Fibroblast of skin of right quadriceps (primary cell): ENCODE data around the gene SETD2.

Experiments
- DNase-seq: peaks from one replicate; pipeline ENCODE4 v3.0.0-alpha.2; 2013

Gene SETD2

DNA sequence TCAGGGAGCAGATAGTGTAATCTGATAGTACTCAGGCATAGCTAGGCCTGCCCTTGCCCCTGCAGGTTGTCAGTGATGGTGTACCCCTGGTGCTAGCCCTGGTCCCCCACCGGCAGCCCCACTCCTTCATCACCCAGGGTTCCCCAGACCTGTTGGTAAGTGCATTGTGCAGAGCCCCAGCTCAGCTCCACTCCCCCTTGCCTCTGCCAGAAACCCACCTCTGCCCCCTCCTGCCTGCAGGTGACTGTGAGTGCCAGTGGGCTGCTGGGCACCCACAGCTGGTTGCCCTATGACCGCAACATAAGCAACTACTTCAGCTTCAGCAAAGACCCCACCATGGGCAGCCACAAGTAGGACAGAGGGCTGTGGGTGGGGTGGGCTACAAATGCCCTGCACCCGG, 156.9 kb downstream of the SETD2 start:
- DNase-seq = no peak

DNA sequence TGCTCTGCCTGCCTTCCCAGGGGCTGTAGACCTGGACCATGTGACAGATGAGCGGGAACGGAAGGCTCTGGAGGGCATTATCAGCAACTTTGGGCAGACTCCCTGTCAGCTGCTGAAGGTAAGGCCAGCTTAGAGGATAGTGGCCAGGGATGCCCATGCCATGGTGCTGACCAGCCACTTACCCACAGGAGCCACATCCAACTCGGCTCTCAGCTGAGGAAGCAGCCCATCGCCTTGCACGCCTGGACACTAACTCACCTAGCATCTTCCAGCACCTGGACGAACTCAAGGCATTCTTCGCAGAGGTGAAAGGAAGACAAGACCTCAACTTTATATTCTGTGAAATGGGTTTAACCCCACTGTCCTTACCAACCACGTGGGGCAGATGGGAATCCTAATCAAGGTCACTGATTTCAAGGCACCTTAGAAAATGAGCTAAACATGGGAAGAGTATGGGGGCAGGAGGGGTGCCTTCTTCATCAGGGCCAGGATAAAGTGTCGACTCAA, 157.7 kb downstream of the SETD2 start:
- no peak for DNase-seq

DNA sequence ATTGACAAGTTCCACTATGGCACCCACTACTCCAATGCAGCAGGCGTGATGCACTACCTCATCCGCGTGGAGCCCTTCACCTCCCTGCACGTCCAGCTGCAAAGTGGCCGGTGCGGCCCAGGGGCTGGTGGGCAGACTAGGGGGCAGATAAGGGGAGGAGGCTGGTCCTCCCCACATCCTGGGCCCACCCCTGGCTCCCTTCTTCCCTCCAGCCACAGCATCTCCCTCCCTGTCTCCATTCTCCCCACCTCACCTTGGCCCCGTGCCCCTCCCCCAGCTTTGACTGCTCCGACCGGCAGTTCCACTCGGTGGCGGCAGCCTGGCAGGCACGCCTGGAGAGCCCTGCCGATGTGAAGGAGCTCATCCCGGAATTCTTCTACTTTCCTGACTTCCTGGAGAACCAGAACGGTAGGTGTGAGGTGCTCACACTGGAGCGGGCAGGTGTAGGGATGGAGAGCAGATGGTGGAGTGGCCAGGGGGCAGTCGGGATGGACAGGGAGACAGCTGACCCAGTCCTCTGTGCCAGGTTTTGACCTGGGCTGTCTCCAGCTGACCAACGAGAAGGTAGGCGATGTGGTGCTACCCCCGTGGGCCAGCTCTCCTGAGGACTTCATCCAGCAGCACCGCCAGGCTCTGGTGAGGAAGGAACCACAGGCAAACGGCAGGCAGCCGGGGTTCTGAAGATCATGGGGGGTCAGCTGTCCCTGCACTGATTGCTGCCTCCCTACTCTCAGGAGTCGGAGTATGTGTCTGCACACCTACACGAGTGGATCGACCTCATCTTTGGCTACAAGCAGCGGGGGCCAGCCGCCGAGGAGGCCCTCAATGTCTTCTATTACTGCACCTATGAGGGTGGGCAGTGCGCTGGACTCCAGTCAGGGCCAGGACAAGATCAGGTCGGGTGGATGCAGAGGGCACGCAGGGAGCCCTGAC, 158.4 kb downstream of the SETD2 start:
- DNase-seq = no peak

DNA sequence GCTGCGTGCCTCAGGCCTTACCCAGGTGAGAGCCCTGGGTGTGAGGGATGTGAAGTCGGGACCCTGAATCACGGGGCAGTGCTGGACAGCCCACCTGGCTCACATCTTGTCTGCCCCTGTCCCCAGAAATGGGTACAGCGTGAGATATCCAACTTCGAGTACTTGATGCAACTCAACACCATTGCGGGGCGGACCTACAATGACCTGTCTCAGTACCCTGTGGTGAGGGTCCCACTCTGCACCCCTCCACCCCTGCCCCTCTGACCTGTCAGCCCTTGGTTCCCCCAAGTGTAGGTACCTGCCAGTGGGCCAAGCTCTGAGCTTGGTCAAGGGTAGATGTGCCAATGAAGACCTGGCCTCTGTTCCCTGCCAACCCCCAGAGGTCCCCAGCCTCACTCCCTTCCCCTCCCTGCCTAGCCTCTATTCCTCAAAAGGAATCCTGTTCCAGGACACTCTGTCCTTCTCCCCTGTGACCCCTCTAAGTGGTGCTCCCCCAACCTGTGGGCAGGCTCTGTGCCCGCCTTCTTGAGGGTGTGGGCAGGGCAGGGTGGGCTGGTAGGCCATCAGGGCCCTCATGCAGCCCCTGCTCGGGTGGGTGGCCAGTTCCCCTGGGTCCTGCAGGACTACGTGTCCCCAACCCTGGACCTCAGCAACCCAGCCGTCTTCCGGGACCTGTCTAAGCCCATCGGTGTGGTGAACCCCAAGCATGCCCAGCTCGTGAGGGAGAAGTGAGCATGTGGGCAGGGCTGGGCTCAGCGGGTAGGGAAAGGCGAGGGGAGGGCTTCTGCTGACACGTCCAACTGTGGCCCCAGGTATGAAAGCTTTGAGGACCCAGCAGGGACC, 159.3 kb downstream of the SETD2 start:
- DNase-seq = no peak

- DNase-seq = no peak
These were observed 160.2 kb downstream of the SETD2 start for GRCh38 chr3:47003461-47004368.

- DNase-seq = no peak
These were observed 160.9 kb downstream of the SETD2 start for GRCh38 chr3:47003056-47003410.

DNA sequence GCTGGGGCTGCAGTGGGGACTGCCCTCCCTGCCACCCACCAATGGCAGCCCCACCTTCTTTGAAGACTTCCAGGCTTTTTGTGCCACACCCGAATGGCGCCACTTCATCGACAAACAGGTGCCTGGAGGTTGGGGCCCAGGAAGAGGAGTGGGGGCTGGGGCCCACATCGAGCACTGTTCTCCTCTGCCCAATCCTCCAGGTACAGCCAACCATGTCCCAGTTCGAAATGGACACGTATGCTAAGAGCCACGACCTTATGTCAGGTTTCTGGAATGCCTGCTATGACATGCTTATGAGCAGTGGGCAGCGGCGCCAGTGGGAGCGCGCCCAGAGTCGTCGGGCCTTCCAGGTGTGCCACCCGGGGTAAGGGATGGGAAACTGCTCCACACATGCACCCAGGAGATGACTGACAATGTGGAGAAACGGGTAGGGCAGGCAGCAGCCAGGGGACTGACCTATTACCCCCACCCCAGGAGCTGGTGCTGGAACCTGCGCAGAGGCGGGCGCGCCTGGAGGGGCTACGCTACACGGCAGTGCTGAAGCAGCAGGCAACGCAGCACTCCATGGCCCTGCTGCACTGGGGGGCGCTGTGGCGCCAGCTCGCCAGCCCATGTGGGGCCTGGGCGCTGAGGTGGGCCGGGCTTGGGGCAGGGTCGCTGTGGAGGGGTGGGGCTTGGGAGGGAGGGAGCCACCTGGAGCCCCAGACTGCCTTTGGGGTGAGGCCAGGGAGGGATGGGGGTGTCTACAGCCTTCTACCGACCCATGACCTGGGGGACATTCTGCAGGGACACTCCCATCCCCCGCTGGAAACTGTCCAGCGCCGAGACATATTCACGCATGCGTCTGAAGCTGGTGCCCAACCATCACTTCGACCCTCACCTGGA, 161.5 kb downstream of the SETD2 start:
- no peak for DNase-seq

GRCh38 chr3:47001731-47002170, 162.2 kb downstream of the SETD2 start:
- DNase-seq = no peak

GRCh38 chr3:47000922-47001730, 162.8 kb downstream of the SETD2 start:
- no peak for DNase-seq

DNA sequence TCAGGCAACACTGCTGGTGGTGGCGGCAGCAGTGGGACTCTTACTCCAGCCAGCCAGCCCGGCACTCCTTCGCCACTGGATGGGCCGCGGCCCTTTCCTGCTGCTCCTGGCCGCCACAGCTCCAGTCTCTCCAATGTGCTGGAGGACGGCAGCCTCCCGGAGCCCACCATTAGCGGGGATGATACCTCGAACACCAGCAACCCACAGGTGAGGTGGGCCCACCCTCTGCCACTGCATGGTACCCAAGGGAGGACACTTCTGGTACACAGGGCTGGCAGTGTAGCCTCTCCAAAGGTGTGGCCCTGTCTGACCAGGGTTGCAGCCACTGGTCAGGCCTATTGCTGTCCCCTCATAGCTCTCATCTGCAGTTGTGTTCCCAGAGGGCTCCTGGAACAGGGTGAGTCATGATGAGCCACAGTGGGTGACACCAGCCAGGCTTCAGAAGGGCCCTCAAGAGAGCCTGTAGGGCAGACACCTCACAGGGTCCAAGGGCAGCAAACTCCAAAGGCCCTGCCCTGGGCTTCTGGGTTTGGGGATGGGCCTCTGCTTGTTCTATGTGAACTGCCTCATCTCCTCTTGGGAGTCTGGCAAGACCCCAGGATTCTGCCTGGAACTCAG, 163.6 kb downstream of the SETD2 start:
- peak; percentile 12 for DNase-seq

DNA sequence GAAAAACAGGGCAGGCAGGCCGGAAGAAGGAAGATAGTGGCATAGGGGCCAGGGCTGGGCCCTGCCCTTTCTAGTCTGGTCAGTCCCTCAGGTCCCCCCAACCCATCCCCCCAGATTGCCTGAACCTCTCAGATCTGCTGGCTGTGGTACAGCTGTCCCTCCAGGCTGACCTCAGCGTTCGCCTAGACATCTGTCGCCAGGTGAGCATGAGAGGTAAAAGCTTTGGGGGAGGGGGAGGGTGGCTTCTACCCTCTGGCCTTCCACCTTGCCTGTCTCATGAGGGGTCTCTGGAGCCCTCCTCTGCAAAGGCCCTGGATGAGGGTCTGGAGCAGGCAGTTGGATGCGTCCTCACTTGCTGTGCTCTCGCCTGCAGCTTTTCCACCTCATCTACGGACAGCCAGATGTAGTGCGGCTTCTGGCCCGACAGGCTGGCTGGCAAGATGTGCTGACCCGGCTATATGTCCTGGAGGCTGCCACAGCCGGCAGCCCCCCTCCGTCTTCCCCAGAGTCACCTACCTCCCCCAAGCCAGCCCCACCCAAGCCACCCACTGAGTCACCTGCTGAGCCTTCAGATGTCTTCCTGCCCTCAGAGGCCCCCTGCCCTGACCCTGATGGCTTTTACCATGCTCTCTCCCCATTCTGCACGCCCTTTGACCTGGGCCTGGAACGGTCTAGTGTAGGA, 164.3 kb downstream of the SETD2 start:
- DNase-seq = no peak

GRCh38 chr3:46998852-46999515, 164.9 kb downstream of the SETD2 start:
- no peak for DNase-seq

DNA sequence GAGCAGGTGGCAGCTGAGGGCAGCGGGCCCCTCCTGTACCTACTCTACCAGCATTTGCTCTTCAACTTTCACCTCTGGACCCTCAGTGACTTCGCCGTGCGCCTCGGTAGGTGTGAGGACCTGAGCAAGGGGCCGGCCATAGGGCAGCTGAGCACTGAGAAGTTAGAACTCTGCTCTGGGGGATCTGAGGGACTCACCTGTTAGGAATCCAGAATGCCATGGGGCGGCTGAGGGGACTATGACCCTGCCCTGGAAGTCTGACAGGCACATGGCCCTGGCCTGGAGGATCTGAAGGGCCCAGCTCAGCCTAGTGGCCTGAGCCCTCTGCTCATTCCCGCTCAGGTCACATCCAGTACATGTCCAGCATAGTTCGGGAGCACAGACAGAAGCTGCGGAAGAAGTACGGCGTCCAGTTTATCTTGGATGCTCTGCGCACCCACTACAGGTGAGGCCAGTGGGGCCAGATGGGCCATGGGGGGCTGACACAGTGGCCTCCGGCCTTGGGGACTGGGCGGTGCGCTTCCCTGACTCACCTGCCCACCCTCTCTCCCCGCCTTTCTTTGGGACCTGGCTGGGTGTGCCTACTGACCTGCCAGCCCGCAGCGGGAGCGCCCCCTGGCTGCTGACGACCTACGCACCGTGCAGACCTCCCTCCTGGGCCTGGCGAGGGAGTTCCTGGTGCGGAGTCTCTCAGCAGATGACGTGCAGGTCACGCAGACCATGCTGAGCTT, 165.6 kb downstream of the SETD2 start:
- peak; percentile 29 for DNase-seq

DNA sequence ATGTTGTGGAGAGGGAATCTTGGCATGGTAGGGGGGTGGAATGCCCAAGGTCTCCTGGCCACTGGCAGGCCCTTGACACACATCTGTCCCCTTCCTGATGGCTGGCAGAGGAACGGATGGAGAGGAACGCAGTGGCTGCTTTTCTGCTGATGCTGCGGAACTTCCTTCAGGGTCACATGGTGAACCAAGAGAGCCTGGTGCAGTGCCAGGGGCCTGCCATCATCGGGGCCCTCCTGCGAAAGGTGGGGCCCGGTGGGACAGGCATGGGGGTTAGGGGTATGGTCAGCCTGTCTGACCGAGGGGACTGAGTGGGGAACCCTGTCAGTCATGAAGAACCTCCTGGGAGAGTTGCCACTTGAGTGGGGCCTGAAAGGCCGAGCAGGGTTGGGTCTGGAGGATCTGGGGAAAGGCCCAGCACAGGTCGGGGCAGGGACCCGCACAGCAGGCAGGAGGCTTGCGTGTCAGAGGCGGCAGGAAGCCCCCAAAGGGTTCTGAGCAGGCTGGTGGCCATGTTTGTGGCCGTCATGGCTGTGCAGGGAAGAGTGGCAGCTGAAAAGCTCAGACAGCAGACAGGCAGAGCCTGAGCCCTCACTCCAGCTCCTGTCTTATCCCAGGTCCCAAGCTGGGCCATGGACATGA, 166.3 kb downstream of the SETD2 start:
- no peak for DNase-seq

GRCh38 chr3:46996689-46997452, 167.0 kb downstream of the SETD2 start:
- peak; percentile 16 for DNase-seq

DNA sequence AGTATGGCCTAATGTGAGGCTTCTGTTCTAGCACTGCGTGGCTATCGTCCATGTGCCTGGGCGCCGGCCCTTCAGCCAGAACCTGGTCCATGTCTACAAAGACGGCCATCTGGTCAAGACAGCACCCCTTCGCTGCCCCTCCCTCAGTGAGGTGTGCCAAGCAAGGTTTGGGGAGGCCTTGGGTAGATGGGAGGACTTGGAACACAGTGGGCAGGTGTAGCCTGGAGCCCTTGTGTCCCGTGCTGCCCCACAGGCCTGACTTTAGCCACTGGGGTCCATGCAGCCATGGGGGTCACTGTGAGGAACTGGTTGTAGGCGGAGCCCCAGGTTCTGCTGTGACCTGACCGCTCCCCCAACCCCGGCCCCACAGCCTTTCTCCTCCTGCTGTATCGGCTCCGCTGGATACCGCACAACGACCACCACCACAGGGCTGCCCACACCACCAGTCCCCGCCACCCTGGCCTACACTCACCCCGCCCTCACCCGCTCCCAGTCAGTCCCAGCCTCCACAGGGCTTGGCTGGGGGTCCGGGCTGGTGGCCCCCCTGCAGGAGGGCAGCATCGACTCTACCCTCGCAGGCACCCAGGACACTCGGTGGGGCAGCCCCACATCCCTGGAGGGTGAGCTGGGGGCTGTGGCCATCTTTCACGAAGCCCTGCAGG, 167.9 kb downstream of the SETD2 start:
- no peak for DNase-seq
